K562 (cell line): Measurements from ENCODE around the gene SLC44A2. TPM values are rescaled to one million over a fixed set of nuclear protein-coding genes. Genes with fewer than 3 reads are reported as not detected.

Experiments
- ATAC-seq: fragments of 200-7000 bp; cut with Tn5 transposase; 3 replicates; pipeline ENCODE4 v1.9.1; 2020; ENCODE audit warnings: moderate library complexity
- BruUV-seq: library from RNA; stranded (reverse); fragments of 400-500 nt; replicated peaks from 2 replicates; lab custom pipeline; 2021; lab: Mats Ljungman, UMichigan
- CTCF ChIA-PET: fragments of 300-600 bp; formaldehyde crosslinking; extraction: SDS; loops from one replicate; lab custom pipeline; 2021; ENCODE audit warnings: low intra/inter-chr PET ratio; lab: Yijun Ruan, JAX
- POLR2A ChIA-PET: fragments of 300-600, 350-650 bp; sonication (Branson Sonifier 250); formaldehyde crosslinking; extraction: SDS; loops from one replicate; lab custom pipeline; 2021; ENCODE audit warnings: antibody characterized with exemption, inconsistent platforms; lab: Yijun Ruan, JAX
- DNase-seq, 4 experiments: peaks; one replicate each; pipeline versions ENCODE4 v3.0.0 to v3.0.0-alpha.2; 2011 to 2018; ENCODE audit warnings: low spot score in 3 of 4, mixed read lengths in 3 of 4; ENCODE audit errors: extremely low read depth in 1 of 4
- FAIRE-seq: peaks from 2 replicates; lab custom pipeline; 2011; peaks lifted over from hg19 to GRCh38; lab: Jason Lieb, UNC
- H2AFZ ChIP-seq: 2 replicates; pipeline ENCODE4 v1.6.0; 2011; ENCODE audit warnings: low read depth, low read length, control low read depth, inconsistent platforms
- H3K27ac ChIP-seq: fragments of 200-600 bp; 3 replicates; pipeline ENCODE4 v1.8.0; 2011; ENCODE audit warnings: low read depth, mild to moderate bottlenecking, control low read depth, inconsistent platforms, low read length, moderate library complexity, mixed read lengths; ENCODE audit errors: extremely low read depth
- H3K27me3 ChIP-seq, 2 experiments: fragments of 300-600 bp in 1 of 2; 2 replicates in 1 of 2; 3 replicates in 1 of 2; pipeline versions ENCODE4 v1.6.0 to v1.8.0; 2011; ENCODE audit warnings: inconsistent platforms in 2 of 2, low read length in 2 of 2, mild to moderate bottlenecking in 1 of 2, mixed read lengths in 1 of 2, moderate library complexity in 1 of 2; ENCODE audit not compliant: control insufficient read depth in 2 of 2, insufficient read depth in 2 of 2
- H3K36me3 ChIP-seq: fragments of 300-600 bp; 3 replicates; pipeline ENCODE4 v1.8.0; 2011; ENCODE audit warnings: mild to moderate bottlenecking, low read length, inconsistent platforms; ENCODE audit not compliant: control insufficient read depth, insufficient read depth
- H3K4me1 ChIP-seq, 2 experiments: fragments of 200-600 bp in 1 of 2; replicated peaks in 1 of 2; 2 replicates in 1 of 2; 3 replicates in 1 of 2; pipeline versions ENCODE4 v1.5.1 to v1.8.0; 2011; ENCODE audit warnings: inconsistent platforms in 2 of 2, low read length in 2 of 2, mild to moderate bottlenecking in 1 of 2, mixed read lengths in 1 of 2, moderate library complexity in 1 of 2; ENCODE audit not compliant: control insufficient read depth in 2 of 2, insufficient read depth in 2 of 2
- H3K4me2 ChIP-seq: 2 replicates; pipeline ENCODE4 v1.6.1; 2011; ENCODE audit warnings: low read length, control low read depth, inconsistent platforms, mixed read lengths; ENCODE audit not compliant: insufficient read depth
- H3K4me3 ChIP-seq: fragments of 200-600 bp; sonication (generic), shearing (Covaris generic); 2 replicates; pipeline ENCODE4 v1.5.1; 2016; ENCODE audit warnings: control low read depth, inconsistent platforms
- H3K79me2 ChIP-seq: fragments of 200-600 bp; 3 replicates; pipeline ENCODE4 v1.8.0; 2011; ENCODE audit warnings: low read length, inconsistent platforms; ENCODE audit not compliant: control insufficient read depth, insufficient read depth
- H3K9ac ChIP-seq, 2 experiments: 2 replicates each; pipeline versions ENCODE4 v1.6.0 to v1.6.1; 2011; ENCODE audit warnings: low read depth in 2 of 2, low read length in 2 of 2, control low read depth in 1 of 2, inconsistent platforms in 1 of 2, mild to moderate bottlenecking in 1 of 2, mixed read lengths in 1 of 2; ENCODE audit not compliant: insufficient read depth in 1 of 2
- H3K9me1 ChIP-seq: one replicate; pipeline ENCODE4 v1.6.0; 2011; ENCODE audit warnings: inconsistent platforms, mild to moderate bottlenecking, low read length, moderate library complexity; ENCODE audit not compliant: control insufficient read depth, insufficient read depth
- H3K9me3 ChIP-seq: replicated peaks from 2 replicates; pipeline ENCODE4 v1.5.1; 2011; ENCODE audit warnings: low read depth, low read length, inconsistent platforms; ENCODE audit not compliant: control insufficient read depth, insufficient read depth
- H4K20me1 ChIP-seq: replicated peaks from 2 replicates; pipeline ENCODE4 v1.6.1; 2011; ENCODE audit warnings: low read length, inconsistent platforms, mixed read lengths; ENCODE audit not compliant: control insufficient read depth, insufficient read depth
- CXXC5 ChIP-seq: fragments of 250-450 bp; sonication (Bioruptor Pico); IDR thresholded peaks from 2 replicates; pipeline ENCODE4 v1.8.0; 2022; ENCODE audit warnings: inconsistent platforms, mild to moderate bottlenecking, moderate library complexity
- GABPA ChIP-seq: fragments of 200-800 bp; sonication (Bioruptor generic); conservative IDR thresholded peaks from 2 replicates; pipeline ENCODE4 v1.6.1; 2016; ENCODE audit warnings: low read depth, missing genetic modification characterization, missing compliant biosample characterization
- GATA2 ChIP-seq: sonication (generic); formaldehyde crosslinking; IDR thresholded peaks from 2 replicates; pipeline ENCODE4 v1.4.0; 2020; ENCODE audit warnings: mild to moderate bottlenecking, missing genetic modification reagents
- MAFF ChIP-seq: IDR thresholded peaks from 2 replicates; pipeline ENCODE4 v1.6.1; 2012; ENCODE audit warnings: low read length, improper control_type of control experiment
- MYBL2 ChIP-seq, 2 experiments: fragments of 450-650 bp in 1 of 2; sonication (generic) in 1 of 2; formaldehyde crosslinking in 1 of 2; IDR thresholded peaks; 2 replicates each; pipeline versions ENCODE4 v1.6.1 to v1.8.1; 2017 to 2022; ENCODE audit warnings: borderline replicate concordance in 1 of 2, inconsistent platforms in 1 of 2, low read depth in 1 of 2, mild to moderate bottlenecking in 1 of 2, missing genetic modification reagents in 1 of 2, moderate library complexity in 1 of 2
- SMAD4 ChIP-seq: fragments of 250-450 bp; sonication (Bioruptor Pico); conservative IDR thresholded peaks from 2 replicates; pipeline ENCODE4 v1.8.0; 2021; ENCODE audit warnings: inconsistent platforms, mild to moderate bottlenecking, moderate library complexity
- SNAPC5 ChIP-seq: fragments of 250-450 bp; sonication (Bioruptor Pico); IDR thresholded peaks from 2 replicates; pipeline ENCODE4 v1.8.0; 2021; ENCODE audit warnings: moderate library complexity, mild to moderate bottlenecking, inconsistent platforms
- SPI1 ChIP-seq: IDR thresholded peaks from 2 replicates; pipeline ENCODE4 v1.6.1; 2011; ENCODE audit warnings: low read depth, low read length, control low read depth, borderline replicate concordance
- TEAD4 ChIP-seq, 2 experiments: sonication (generic) in 1 of 2; formaldehyde crosslinking in 1 of 2; IDR thresholded peaks; 2 replicates each; pipeline versions ENCODE4 v1.6.1 to v1.8.0; 2012 to 2022; ENCODE audit warnings: borderline replicate concordance in 1 of 2, inconsistent platforms in 1 of 2, low read length in 1 of 2, mild to moderate bottlenecking in 1 of 2, missing genetic modification reagents in 1 of 2
- ZNF586 ChIP-seq: fragments of 450-650 bp; formaldehyde crosslinking; conservative IDR thresholded peaks from 2 replicates; pipeline ENCODE4 v1.4.0; 2020; ENCODE audit warnings: mild to moderate bottlenecking, moderate library complexity
- ZNF766 ChIP-seq: fragments of 200-800 bp; sonication (Bioruptor generic); conservative IDR thresholded peaks from 2 replicates; pipeline ENCODE4 v1.6.1; 2016; ENCODE audit warnings: missing genetic modification characterization, missing compliant biosample characterization
- WGBS: fragments of 100-300 bp; shearing (Covaris generic); methylation state at CpG from one replicate; pipeline ENCODE4 v1.1.6; 2016; ENCODE audit warnings: low coverage, mixed read lengths; ENCODE audit not compliant: insufficient coverage; ENCODE audit errors: missing lambda C conversion rate; 5-methylcytosine and 5-hydroxymethylcytosine counted together
- in situ Hi-C: fragments of 300-500 bp; cut with MboI; formaldehyde crosslinking; loops from 4 replicates; pipeline ENCODE4 v1.15.0; 2018; ENCODE audit warnings: inconsistent platforms, mixed read lengths
- intact Hi-C: fragments of 100-400 bp; cut with micrococcal nuclease; formaldehyde crosslinking; loops from 2 replicates; pipeline ENCODE4 v1.14.2; 2022
- polyA plus RNA-seq, 8 experiments: library from polyadenylated mRNA; depleted of rRNA in 4 of 8; stranded (reverse) in 5 of 8; unstranded in 3 of 8; fragments of >200 nt; fragmentation: Nextera tagmentation in 2 of 8; fragmentation: Illumina TruSeq in 1 of 8; extraction: Ambion mirVana in 2 of 8; extraction: Trizol in 1 of 8; gene quantifications; 2 replicates each; pipeline versions ENCODE4 v1.2.1 to v1.2.3, GENCODE V29; 2011 to 2014; ENCODE audit warnings: inconsistent platforms in 1 of 8, missing spikeins in 1 of 8
- total RNA-seq, 7 experiments: library from RNA; depleted of rRNA in 6 of 7; stranded (reverse); fragments of >200 nt in 6 of 7; fragmentation: Illumina TruSeq in 2 of 7; extraction: Trizol in 2 of 7; gene quantifications; 2 replicates each; pipeline versions ENCODE4 v1.2.1 to v1.2.3, GENCODE V29; 2011 to 2021; ENCODE audit warnings: low replicate concordance in 1 of 7

Gene SLC44A2
- total and polyA plus RNA-seq, 9 of the 15 experiments (the other 6 are each of a cell fraction or from before 2014, with no cell fraction given) = 1.1 to 34.2 (median 8.1) TPM

GRCh38 chr19:10603873-10604459 is 21.4 kb upstream of the SLC44A2 start:
- 33% methylated on average over 9 of the region's 9 CpGs for WGBS
- H3K27ac ChIP-seq = peak overlapping the region; percentile 91
- POLR2A ChIA-PET = interaction anchor here (0.6 to 2.3 kb wide), 4 partner anchors 13 to 166 kb away, joined by 3 to 18 read pairs (median 4); no protein-coding TSS in a partner anchor
- TF ChIP-seq TEAD4 (IDR thresholded peaks at IDR 0.05; ENCODE audit: low read length) (no peak), TEAD4 (CRISPR knock-in tag; IDR thresholded peaks at IDR 0.05; ENCODE audit: borderline replicate concordance) (no peak), SPI1 (peak; percentile 41; the same call in 1 of the 2 replicates)
- TF ChIP-seq, all 486 proteins: peak for 1
- Histone ChIP-seq H4K20me1 (no peaks in the 10 kb centered on the region), H3K9me3 (no peaks in the 10 kb centered on the region), H3K4me1 (peaks cover 24 to 27% of the 10 kb centered on the region in 2 experiments), H3K9me1 (no peaks in the 10 kb centered on the region), H3K79me2 (peaks cover 27% of the 10 kb centered on the region), H3K4me2 (peak overlapping the region; percentile 96), H3K27me3 (peaks cover 0 to 4% of the 10 kb centered on the region in 2 experiments; a peak in 1 of 5 replicates), H2AFZ (peak overlapping the region; percentile 34; the same call in 1 of the 2 replicates), H3K4me3 (0 out of 2 replicates have a peak overlapping the region, but pooled peaks have one; percentile 98), H3K9ac (peak overlapping the region; percentile 90 to 95), H3K36me3 (no peaks in the 10 kb centered on the region)
- no TSS peak for BruUV-seq
- in situ Hi-C loops (no loop called here), intact Hi-C loops (loop anchor here (2.0 kb wide), 1 partner anchor 13 kb away; no protein-coding TSS in a partner anchor)
- CTCF ChIA-PET = no interaction called here
- no peak for DNase-seq
- no peak; the same call in 2 of the 3 replicates for ATAC-seq
- FAIRE-seq = peak; percentile 35

DNA sequence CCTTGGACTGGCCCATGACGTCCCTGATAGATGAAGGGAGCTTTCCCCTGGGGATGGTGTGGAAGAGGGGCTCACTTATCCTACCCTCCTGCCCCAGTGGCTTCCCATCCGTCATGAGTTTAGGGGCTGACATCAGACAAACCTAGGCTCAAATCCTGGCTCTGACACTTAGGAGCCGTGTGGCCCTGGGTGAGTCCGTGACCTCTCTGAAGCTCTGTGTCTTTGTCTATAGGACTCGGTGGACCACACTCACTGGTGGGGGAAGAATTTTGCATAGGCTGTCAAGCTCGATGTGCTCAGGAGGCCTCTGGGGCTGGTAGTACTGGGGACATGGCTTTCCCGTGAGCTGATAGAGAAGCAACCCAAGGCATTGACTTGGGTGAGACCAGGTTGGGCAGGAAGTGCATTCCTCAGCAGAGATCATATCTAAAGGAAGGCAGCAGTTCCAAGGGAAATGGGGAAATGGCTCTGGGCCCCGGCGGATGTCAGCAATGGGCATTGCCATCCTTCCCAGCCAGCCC is 20.8 kb upstream of the SLC44A2 start:
- peak overlapping the region; percentile 84 to 90; a peak in 3 of 4 replicates for H3K9ac ChIP-seq
- no peak overlapping the region for H3K4me3 ChIP-seq
- peak overlapping the region; percentile 34; the same call in 1 of the 2 replicates for H2AFZ ChIP-seq
- CTCF ChIA-PET = no interaction called here
- POLR2A ChIA-PET = interaction anchor here (0.6 to 2.3 kb wide), 4 partner anchors 13 to 167 kb away, joined by 3 to 18 read pairs (median 3); no protein-coding TSS in a partner anchor
- WGBS = 19% methylated on average over 9 of the region's 9 CpGs
- H3K4me1 ChIP-seq = peaks cover 24 to 27% of the 10 kb centered on the region in 2 experiments
- H3K79me2 ChIP-seq = peaks cover 27% of the 10 kb centered on the region
- peaks cover 0 to 4% of the 10 kb centered on the region in 2 experiments; a peak in 1 of 5 replicates for H3K27me3 ChIP-seq
- H3K36me3 ChIP-seq = no peaks in the 10 kb centered on the region
- no peaks in the 10 kb centered on the region for H4K20me1 ChIP-seq
- DNase-seq (peak in 2 of 4 experiments; percentile 22 to 34), ATAC-seq (peak; percentile 8), FAIRE-seq (peak; percentile 66)
- no peaks in the 10 kb centered on the region for H3K9me1 ChIP-seq
- peak overlapping the region; percentile 96 for H3K4me2 ChIP-seq
- no peaks in the 10 kb centered on the region for H3K9me3 ChIP-seq
- BruUV-seq = no TSS peak
- in situ Hi-C loops = no loop called here
- H3K27ac ChIP-seq = peak overlapping the region; percentile 91
- intact Hi-C loops = no loop called here
- 0 out of 2 replicates have a peak, but pooled peaks have one; percentile 2 for TF ChIP-seq MAFF
- peak; percentile 62 for TF ChIP-seq GABPA (tag)
- TF ChIP-seq TEAD4 (IDR thresholded peaks at IDR 0.05; ENCODE audit: low read length) = peak; percentile 19; the same call in 1 of the 2 replicates
- no peak for TF ChIP-seq TEAD4 (CRISPR knock-in tag; IDR thresholded peaks at IDR 0.05; ENCODE audit: borderline replicate concordance)
- TF ChIP-seq ZNF766 = peak; percentile 46; the same call in 1 of the 2 replicates
- TF ChIP-seq MYBL2 (IDR thresholded peaks at IDR 0.05; ENCODE audit: low read depth) = no peak
- no peak for TF ChIP-seq MYBL2 (CRISPR knock-in tag; IDR thresholded peaks at IDR 0.05; ENCODE audit: borderline replicate concordance)
- TF ChIP-seq GATA2 (CRISPR knock-in tag) = 0 out of 2 replicates have a peak, but pooled peaks have one; percentile 30
- TF ChIP-seq SMAD4 = 0 out of 2 replicates have a peak, but pooled peaks have one; percentile 34
- peak; percentile 34 for TF ChIP-seq CXXC5 (CRISPR knock-in tag)
- no peak for TF ChIP-seq SNAPC5 (CRISPR knock-in tag)
- TF ChIP-seq ZNF586 (CRISPR knock-in tag) = no peak
